Mucosa of descending colon (tissue), 3 donors: ENCODE data around the gene SCGB2B2. TPM values are rescaled to one million over a fixed set of nuclear protein-coding genes. Genes with fewer than 3 reads are reported as not detected.

Experiments
- ATAC-seq: fragments of 200-7000 bp; cut with Tn5 transposase; one replicate; pipeline ENCODE4 v1.9.1; 2020; ENCODE audit warnings: mild to moderate bottlenecking, moderate library complexity
- DNase-seq, 3 donors: peaks; one replicate each; pipeline ENCODE4 v3.0.0-alpha.2; 2020
- H3K36me3 ChIP-seq: fragments of 200-600 bp; one replicate; pipeline ENCODE4 v1.8.0; 2021; ENCODE audit warnings: low read depth, mild to moderate bottlenecking
- H3K4me1 ChIP-seq: fragments of 200-600 bp; one replicate; pipeline ENCODE4 v1.8.0; 2021; ENCODE audit warnings: low read depth, mild to moderate bottlenecking
- H3K4me3 ChIP-seq: fragments of 200-600 bp; one replicate; pipeline ENCODE4 v1.8.0; 2021; ENCODE audit warnings: mild to moderate bottlenecking
- H3K9me3 ChIP-seq: fragments of 200-600 bp; one replicate; pipeline ENCODE4 v1.8.0; 2021; ENCODE audit warnings: mild to moderate bottlenecking
- intact Hi-C, 2 donors: fragments of 100-400 bp; cut with DNase I in 1 of 2; cut with micrococcal nuclease in 1 of 2; formaldehyde crosslinking; loops; one replicate each; pipeline versions ENCODE4 v1.11.0 to v1.11.1; 2022; cut with DNase I, micrococcal nuclease
- total RNA-seq, 3 donors: library from RNA; stranded (reverse); fragmentation: NEBNext Ultra II Directional in 2 of 3; extraction: Animal tissue kit (Norgen Biotek cat#: 25700) in 2 of 3; gene quantifications; one replicate each; pipeline versions ENCODE4 v1.2.1 to v1.2.4, GENCODE V29; 2021 to 2023
- TF ChIP-seq, protein P1 (sequence below): fragments of 200-600 bp; IDR thresholded peaks from one replicate; pipeline ENCODE4 v1.8.0; 2022; ENCODE audit warnings: antibody characterized with exemption, mild to moderate bottlenecking
- donor health status: DM: no; HTN: no; CAD: no; lungs with moderate emphysema.
- donor health status: DM: no; HTN: no; CAD: no.
- donor health status: DM: no; HTN: yes; CAD: no.

SCGB2B2 gene
- total RNA-seq, 3 donors from 2014 or later: 0.24 to 1.3 (median 1.1) TPM

GRCh38 chr19:34644991-34645461 is 31.9 kb downstream of the SCGB2B2 start:
- Histone ChIP-seq H3K4me1 (no peaks in the 10 kb centered on the region), H3K9me3 (no peaks in the 10 kb centered on the region), H3K4me3 (no peak overlapping the region), H3K36me3 (no peaks in the 10 kb centered on the region)
- DNase-seq: no peak
- no peak for ATAC-seq
- intact Hi-C loops: loop anchor here in 1 of 2 donors (5.0 kb wide), 1 partner anchor 67 kb away; no protein-coding TSS in a partner anchor
- TF ChIP-seq, protein P1, sequence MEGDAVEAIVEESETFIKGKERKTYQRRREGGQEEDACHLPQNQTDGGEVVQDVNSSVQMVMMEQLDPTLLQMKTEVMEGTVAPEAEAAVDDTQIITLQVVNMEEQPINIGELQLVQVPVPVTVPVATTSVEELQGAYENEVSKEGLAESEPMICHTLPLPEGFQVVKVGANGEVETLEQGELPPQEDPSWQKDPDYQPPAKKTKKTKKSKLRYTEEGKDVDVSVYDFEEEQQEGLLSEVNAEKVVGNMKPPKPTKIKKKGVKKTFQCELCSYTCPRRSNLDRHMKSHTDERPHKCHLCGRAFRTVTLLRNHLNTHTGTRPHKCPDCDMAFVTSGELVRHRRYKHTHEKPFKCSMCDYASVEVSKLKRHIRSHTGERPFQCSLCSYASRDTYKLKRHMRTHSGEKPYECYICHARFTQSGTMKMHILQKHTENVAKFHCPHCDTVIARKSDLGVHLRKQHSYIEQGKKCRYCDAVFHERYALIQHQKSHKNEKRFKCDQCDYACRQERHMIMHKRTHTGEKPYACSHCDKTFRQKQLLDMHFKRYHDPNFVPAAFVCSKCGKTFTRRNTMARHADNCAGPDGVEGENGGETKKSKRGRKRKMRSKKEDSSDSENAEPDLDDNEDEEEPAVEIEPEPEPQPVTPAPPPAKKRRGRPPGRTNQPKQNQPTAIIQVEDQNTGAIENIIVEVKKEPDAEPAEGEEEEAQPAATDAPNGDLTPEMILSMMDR: no peak

DNA sequence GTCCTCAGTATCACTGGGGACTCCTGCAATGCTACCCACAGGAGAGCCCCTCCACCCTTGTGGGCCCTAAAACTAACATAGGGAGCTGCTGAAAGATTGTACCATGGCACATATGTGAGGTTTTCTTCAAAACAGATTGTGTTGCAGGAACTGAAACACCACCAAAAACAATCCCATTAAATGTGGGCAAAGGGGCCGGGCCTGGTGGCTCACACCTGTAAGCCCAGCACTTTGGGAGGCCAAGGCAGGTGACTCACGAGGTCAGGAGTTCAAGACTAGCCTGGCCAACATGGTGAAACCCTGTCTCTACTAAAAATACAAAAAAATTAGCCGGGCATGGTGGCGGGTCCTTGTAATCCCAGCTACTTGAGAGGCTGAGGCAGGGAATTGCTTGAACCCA is 34.7 kb downstream of the SCGB2B2 start:
- H3K4me3 ChIP-seq: no peak overlapping the region
- H3K36me3 ChIP-seq: no peaks in the 10 kb centered on the region
- H3K9me3 ChIP-seq: no peaks in the 10 kb centered on the region
- intact Hi-C loops: loop anchor here in 1 of 2 donors (5.0 kb wide), 1 partner anchor 70 kb away; no protein-coding TSS in a partner anchor
- TF ChIP-seq, protein P1: no peak
- DNase-seq (no peak), ATAC-seq (no peak)
- H3K4me1 ChIP-seq: no peaks in the 10 kb centered on the region

DNA sequence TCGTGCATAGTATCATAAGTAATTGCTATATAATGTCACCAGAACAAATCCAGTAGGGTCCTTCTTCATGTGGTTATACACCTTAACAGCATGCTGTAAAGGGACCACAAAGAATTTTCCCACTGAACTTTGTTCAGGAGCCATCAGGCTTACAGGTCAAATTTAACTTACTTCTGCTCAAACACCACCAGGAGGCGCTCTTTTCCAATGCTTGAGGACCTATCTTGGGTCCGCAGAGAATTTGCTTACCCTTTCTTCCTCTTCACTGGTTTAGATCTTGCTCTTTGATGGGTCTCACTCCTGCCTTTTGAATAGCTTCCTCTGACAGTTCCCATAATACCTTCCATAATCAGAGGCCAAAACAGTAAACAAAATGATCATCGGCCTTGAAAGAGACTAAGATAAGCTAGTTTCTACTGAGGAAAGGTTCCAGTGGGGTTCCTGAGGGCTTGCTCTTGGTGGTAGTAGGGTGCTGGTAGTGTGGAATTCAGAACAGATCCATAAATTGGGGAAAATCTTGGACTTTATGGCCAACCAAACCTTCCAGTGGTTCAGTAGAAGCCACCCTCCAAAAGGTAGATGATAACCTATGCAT is 37.4 kb downstream of the SCGB2B2 start:
- H3K4me3 ChIP-seq: no peak overlapping the region
- peak in 1 of 3 donors; percentile 69 for DNase-seq
- no peaks in the 10 kb centered on the region for H3K4me1 ChIP-seq

DNA sequence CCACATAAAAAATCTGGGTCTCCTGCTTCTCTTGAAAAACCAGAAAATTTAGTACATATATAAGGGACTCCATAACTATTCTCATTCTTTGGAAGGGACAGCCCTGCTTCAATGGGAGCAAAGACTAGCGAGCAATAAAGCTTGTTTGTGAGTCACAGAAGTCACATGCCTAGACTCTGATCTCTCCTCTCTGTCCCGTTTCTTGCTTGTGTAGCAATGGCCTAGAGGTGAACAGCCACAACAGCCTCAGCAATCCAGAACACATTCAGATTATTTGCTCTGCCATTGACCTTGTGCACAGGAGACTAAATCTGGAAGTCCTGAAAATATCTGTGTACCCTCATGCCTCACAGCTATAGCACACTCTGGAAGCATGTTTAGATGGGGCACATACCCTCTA is 43.2 kb downstream of the SCGB2B2 start:
- ATAC-seq (no peak), DNase-seq (no peak)
- Histone ChIP-seq H3K36me3 (no peaks in the 10 kb centered on the region), H3K4me1 (no peaks in the 10 kb centered on the region), H3K4me3 (no peak overlapping the region), H3K9me3 (peaks cover 18% of the 10 kb centered on the region)
- intact Hi-C loops: no loop called here
- TF ChIP-seq, protein P1: no peak

More for the DNA sequence above, 37.4 kb downstream of the SCGB2B2 start:
- Histone ChIP-seq H3K36me3 (no peaks in the 10 kb centered on the region), H3K9me3 (peaks cover 12% of the 10 kb centered on the region)
- TF ChIP-seq, protein P1: peak; percentile 56
- intact Hi-C loops: loop anchor here (5.0 kb wide), 1 partner anchor 73 kb away; no protein-coding TSS in a partner anchor
- peak; percentile 72 for ATAC-seq

Other genes with a start within 250 kb of the SCGB2B2 start
- 10 to 100 TPM; 41.0 to 63.6 (median 48.3) TPM for gene UBA2, start 248.8 kb downstream of the SCGB2B2 start, total RNA-seq
- gene WTIP, start 195.4 kb downstream of the SCGB2B2 start, total RNA-seq: 10 to 100 TPM in 1 of 3 donors, 1 to 10 TPM in 2; 1.5 to 12.3 (median 3.2) TPM
- gene ZNF302, start 519 bp upstream of the SCGB2B2 start, total RNA-seq: 10 to 100 TPM; 16.5 to 33.8 (median 20.0) TPM
- 10 to 100 TPM in 1 of 3 donors, 1 to 10 TPM in 2; 6.6 to 16.1 (median 8.4) TPM for gene ZNF181, start 57.1 kb upstream of the SCGB2B2 start, total RNA-seq
- gene ZNF599, start 96.1 kb upstream of the SCGB2B2 start, total RNA-seq: 1 to 10 TPM; 3.3 to 6.1 (median 3.9) TPM
- 1 to 10 TPM; 1.3 to 4.9 (median 2.1) TPM for gene ZNF30, start 249.7 kb upstream of the SCGB2B2 start, total RNA-seq